Mesendoderm (in vitro differentiated cells): ENCODE results near the gene MAGI2.

ENCODE experiments used
- DNase-seq: peaks from one replicate; pipeline ENCODE4 v3.0.0; 2013
- H2AK5ac ChIP-seq: 2 replicates; pipeline ENCODE4 v1.6.1; 2013; ENCODE audit warnings: low read length, inconsistent platforms
- H2BK120ac ChIP-seq: 2 replicates; pipeline ENCODE4 v1.6.1; 2013; ENCODE audit warnings: low read depth, mild to moderate bottlenecking, low read length, moderate library complexity, mixed read lengths
- H2BK15ac ChIP-seq: replicated peaks from 2 replicates; pipeline ENCODE4 v1.6.1; 2013; ENCODE audit warnings: low read depth, mild to moderate bottlenecking, moderate library complexity
- H2BK5ac ChIP-seq: 2 replicates; pipeline ENCODE4 v1.6.1; 2013; ENCODE audit warnings: low read length, inconsistent platforms
- H3K18ac ChIP-seq: 2 replicates; pipeline ENCODE4 v1.6.1; 2013; ENCODE audit warnings: mild to moderate bottlenecking, low read length, mixed read lengths
- H3K23ac ChIP-seq: one replicate; pipeline ENCODE4 v1.6.1; 2013; ENCODE audit warnings: low read length
- H3K27ac ChIP-seq: 2 replicates; pipeline ENCODE4 v1.5.1; 2013; ENCODE audit warnings: low read depth, mild to moderate bottlenecking, inconsistent platforms, low read length, moderate library complexity
- H3K27me3 ChIP-seq: 2 replicates; pipeline ENCODE4 v1.6.1; 2013; ENCODE audit warnings: low read length, control low read depth, mild to moderate bottlenecking, inconsistent platforms; ENCODE audit not compliant: insufficient read depth, poor library complexity
- H3K36me3 ChIP-seq: 2 replicates; pipeline ENCODE4 v1.6.1; 2013; ENCODE audit warnings: low read length, inconsistent platforms; ENCODE audit not compliant: control insufficient read depth, insufficient read depth
- H3K4ac ChIP-seq: one replicate; pipeline ENCODE4 v1.6.1; 2013; ENCODE audit warnings: low read depth, mild to moderate bottlenecking, low read length, moderate library complexity
- H3K4me1 ChIP-seq: 2 replicates; pipeline ENCODE4 v1.6.1; 2013; ENCODE audit warnings: low read depth, low read length, inconsistent platforms; ENCODE audit not compliant: control insufficient read depth
- H3K4me2 ChIP-seq: 2 replicates; pipeline ENCODE4 v1.6.1; 2013; ENCODE audit warnings: low read length
- H3K4me3 ChIP-seq: 2 replicates; pipeline ENCODE4 v1.5.1; 2013; ENCODE audit warnings: mild to moderate bottlenecking, low read length
- H3K56ac ChIP-seq: one replicate; pipeline ENCODE4 v1.6.1; 2013; ENCODE audit warnings: low read length
- H3K79me1 ChIP-seq: 2 replicates; pipeline ENCODE4 v1.6.1; 2013; ENCODE audit warnings: low read length, inconsistent platforms
- H3K79me2 ChIP-seq: 2 replicates; pipeline ENCODE4 v1.6.1; 2013; ENCODE audit warnings: mild to moderate bottlenecking, low read length; ENCODE audit not compliant: control insufficient read depth, insufficient read depth
- H3K9ac ChIP-seq: 2 replicates; pipeline ENCODE4 v1.6.1; 2013; ENCODE audit warnings: low read length, inconsistent platforms
- H4K5ac ChIP-seq: one replicate; pipeline ENCODE4 v1.6.1; 2013; ENCODE audit warnings: low read length
- H4K8ac ChIP-seq: one replicate; pipeline ENCODE4 v1.6.1; 2013; ENCODE audit warnings: low read depth, mild to moderate bottlenecking, control low read depth, low read length, moderate library complexity
- WGBS: extraction: QIAGEN DNeasy Blood & Tissue Kit; methylation state at CpG from one replicate; pipeline ENCODE4 v1.1.7; 2013; ENCODE audit warnings: low lambda C conversion rate, missing lambda C conversion rate; ENCODE audit not compliant: insufficient coverage; ENCODE audit errors: extremely low coverage; 5-methylcytosine and 5-hydroxymethylcytosine counted together

The MAGI2 gene

DNA sequence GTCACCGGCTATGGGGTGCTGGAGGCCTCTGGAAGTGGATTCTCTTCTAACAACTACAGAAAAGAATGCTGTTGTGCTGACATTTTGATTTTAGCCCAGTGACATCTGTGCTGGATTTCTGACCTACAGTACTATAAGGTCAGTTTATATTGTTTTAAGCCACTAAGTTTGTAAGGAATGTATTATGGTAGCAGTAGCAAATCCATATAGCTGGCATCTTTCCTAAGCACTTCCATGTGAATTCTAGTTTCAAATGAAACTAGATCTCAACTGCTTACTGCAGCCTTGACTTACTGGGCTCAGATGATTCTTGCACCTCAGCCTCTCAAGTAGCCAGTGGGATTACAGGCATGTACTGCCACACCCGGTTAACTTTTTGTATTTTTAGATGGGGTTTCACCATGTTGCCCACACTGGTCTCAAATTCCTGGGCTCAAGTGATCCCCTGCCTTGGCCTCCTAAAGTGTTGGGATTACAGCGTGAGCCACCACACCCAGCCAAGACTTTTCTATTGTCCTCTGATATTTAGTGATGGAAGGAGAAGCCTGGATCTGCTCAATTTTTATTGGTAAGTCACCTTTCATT, 1240.9 kb downstream of the MAGI2 start:
- WGBS: no CpG with 5 or more reads among the region's 3 CpGs
- no peak for DNase-seq
- no peak overlapping the region for H3K56ac ChIP-seq
- H3K23ac ChIP-seq: no peak overlapping the region
- H2BK15ac ChIP-seq: no peak overlapping the region
- H3K4me2 ChIP-seq: no peak overlapping the region
- H3K4me1 ChIP-seq: no peaks in the 10 kb centered on the region
- no peaks in the 10 kb centered on the region for H3K79me2 ChIP-seq
- no peak overlapping the region for H4K5ac ChIP-seq
- no peak overlapping the region for H2AK5ac ChIP-seq
- no peak overlapping the region for H2BK120ac ChIP-seq
- H4K8ac ChIP-seq: no peak overlapping the region
- H3K27ac ChIP-seq: no peak overlapping the region
- no peak overlapping the region for H3K9ac ChIP-seq
- no peaks in the 10 kb centered on the region for H3K27me3 ChIP-seq
- no peak overlapping the region for H3K18ac ChIP-seq
- no peak overlapping the region for H2BK5ac ChIP-seq
- H3K79me1 ChIP-seq: no peaks in the 10 kb centered on the region
- H3K4ac ChIP-seq: no peak overlapping the region
- H3K36me3 ChIP-seq: no peaks in the 10 kb centered on the region
- H3K4me3 ChIP-seq: no peak overlapping the region

DNA sequence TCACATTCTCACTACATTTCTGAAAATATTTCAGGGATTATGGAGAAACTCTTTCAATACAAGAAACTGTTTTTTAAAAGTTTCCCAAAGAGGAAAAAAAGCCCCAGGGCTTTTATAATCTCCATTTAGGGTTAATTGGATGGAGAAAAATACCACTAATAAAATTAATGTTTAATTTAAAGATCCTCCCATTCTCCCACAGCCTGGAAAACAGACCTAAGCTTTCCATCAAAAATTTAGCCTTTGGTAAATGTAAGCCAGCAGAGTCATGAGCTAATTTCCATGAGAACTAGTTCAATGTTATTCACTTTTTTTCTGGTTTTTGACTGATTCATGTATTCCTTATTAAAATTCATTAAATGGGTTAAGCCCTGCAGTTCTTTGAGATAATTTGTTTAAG, 1246.2 kb downstream of the MAGI2 start:
- no peak overlapping the region for H3K9ac ChIP-seq
- H2BK15ac ChIP-seq: no peak overlapping the region
- no peak overlapping the region for H3K18ac ChIP-seq
- DNase-seq: no peak
- no peak overlapping the region for H3K4me3 ChIP-seq
- H3K23ac ChIP-seq: no peak overlapping the region
- H2BK5ac ChIP-seq: no peak overlapping the region
- no peak overlapping the region for H3K27ac ChIP-seq
- no peak overlapping the region for H3K56ac ChIP-seq
- no peaks in the 10 kb centered on the region for H3K27me3 ChIP-seq
- H4K5ac ChIP-seq: no peak overlapping the region
- H3K36me3 ChIP-seq: no peaks in the 10 kb centered on the region
- no peaks in the 10 kb centered on the region for H3K79me2 ChIP-seq
- H4K8ac ChIP-seq: no peak overlapping the region
- H3K4me1 ChIP-seq: no peaks in the 10 kb centered on the region
- H2BK120ac ChIP-seq: no peak overlapping the region
- no peak overlapping the region for H3K4ac ChIP-seq
- H2AK5ac ChIP-seq: no peak overlapping the region
- H3K79me1 ChIP-seq: no peaks in the 10 kb centered on the region
- H3K4me2 ChIP-seq: no peak overlapping the region

DNA sequence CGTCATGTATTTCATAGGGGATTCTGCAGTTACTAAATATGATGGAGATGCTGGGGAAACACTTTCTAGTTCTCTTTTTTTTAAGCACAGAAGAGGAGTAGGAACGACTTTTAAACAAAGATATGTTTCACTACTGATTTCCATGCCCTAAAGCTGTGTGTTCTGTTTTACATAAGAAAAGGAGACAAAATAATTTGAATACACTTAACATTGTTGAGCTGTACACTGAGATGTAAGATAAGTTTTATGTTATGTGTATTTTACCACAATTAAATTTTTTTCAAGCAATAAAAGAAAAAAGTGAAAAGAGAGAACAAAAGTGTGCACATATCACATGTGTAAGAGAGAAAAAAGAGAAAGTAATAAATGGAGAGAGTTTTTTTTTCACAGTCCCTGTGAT, 1246.7 kb downstream of the MAGI2 start:
- no peak overlapping the region for H3K23ac ChIP-seq
- no peak overlapping the region for H3K56ac ChIP-seq
- no peak for DNase-seq
- WGBS: no CpG with 5 or more reads among the region's 2 CpGs
- no peak overlapping the region for H2BK5ac ChIP-seq
- no peaks in the 10 kb centered on the region for H3K4me1 ChIP-seq
- H3K27me3 ChIP-seq: no peaks in the 10 kb centered on the region
- no peak overlapping the region for H4K5ac ChIP-seq
- H2BK120ac ChIP-seq: no peak overlapping the region
- no peak overlapping the region for H3K27ac ChIP-seq
- H3K79me2 ChIP-seq: no peaks in the 10 kb centered on the region
- H3K36me3 ChIP-seq: no peaks in the 10 kb centered on the region
- no peak overlapping the region for H2BK15ac ChIP-seq
- H4K8ac ChIP-seq: no peak overlapping the region
- H3K9ac ChIP-seq: no peak overlapping the region
- H2AK5ac ChIP-seq: no peak overlapping the region
- H3K4me3 ChIP-seq: no peak overlapping the region
- H3K4me2 ChIP-seq: no peak overlapping the region
- no peak overlapping the region for H3K18ac ChIP-seq
- no peaks in the 10 kb centered on the region for H3K79me1 ChIP-seq
- no peak overlapping the region for H3K4ac ChIP-seq

DNA sequence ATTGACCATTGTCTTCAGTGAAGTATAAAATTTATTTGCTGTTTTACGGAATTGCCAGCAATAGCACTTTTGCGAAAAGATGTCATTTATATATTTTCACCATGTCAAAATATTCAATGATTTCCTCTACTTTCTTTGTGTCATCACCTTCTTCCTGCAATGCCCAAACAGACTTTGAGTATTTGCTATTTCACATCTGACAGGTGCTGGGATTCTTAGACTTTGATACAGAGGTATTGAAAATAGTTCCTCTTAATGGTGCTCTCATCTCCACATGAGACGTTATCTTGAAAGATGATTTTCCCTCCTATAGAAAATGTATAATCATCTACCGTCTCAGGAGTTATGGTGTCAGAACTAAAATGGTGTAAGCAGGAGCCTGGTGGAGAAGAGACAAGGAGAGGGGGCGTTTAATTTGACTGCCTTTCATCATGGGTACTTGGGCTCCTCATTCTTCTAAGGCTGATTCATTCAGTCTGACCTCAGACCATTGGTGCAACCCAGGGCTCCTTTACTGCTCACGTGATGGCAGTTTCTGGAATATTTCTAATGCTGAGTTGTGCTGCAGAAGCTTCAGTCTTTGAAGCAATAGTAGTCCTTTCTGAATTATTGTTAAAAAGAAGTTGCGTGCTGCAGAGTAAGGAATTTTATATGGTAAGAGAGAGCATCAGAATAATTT, 1250.3 kb downstream of the MAGI2 start:
- no CpG with 5 or more reads among the region's 7 CpGs for WGBS
- no peak overlapping the region for H3K4me3 ChIP-seq

DNA sequence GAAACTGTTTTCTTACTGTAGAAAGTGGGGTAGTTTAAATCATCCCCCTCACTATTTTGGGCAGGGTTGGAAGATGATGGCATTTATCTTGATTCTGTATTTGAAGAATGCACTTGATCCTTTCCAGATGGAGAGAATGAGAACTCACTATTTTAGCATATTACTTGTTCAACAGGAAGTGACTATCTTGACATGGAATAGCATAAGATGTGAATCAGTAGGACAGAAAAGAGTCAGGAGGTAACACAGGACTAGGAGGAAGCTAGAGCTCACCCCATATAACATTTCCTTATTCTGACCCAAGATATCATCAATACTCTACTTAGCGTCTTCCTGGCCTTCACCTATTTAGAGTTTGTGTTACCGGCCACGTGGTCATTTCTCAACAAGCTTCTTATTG, 1254.7 kb downstream of the MAGI2 start:
- no CpG with 5 or more reads among the region's 3 CpGs for WGBS
- Histone ChIP-seq H2BK5ac (no peak overlapping the region), H3K56ac (no peak overlapping the region), H3K9ac (no peak overlapping the region), H3K18ac (no peak overlapping the region), H2AK5ac (no peak overlapping the region), H4K5ac (no peak overlapping the region), H3K79me2 (no peaks in the 10 kb centered on the region), H3K4me1 (no peaks in the 10 kb centered on the region), H3K36me3 (no peaks in the 10 kb centered on the region), H2BK15ac (no peak overlapping the region), H3K27ac (no peak overlapping the region), H2BK120ac (no peak overlapping the region), H4K8ac (no peak overlapping the region), H3K4me2 (no peak overlapping the region), H3K4ac (no peak overlapping the region), H3K4me3 (no peak overlapping the region), H3K79me1 (no peaks in the 10 kb centered on the region), H3K27me3 (no peaks in the 10 kb centered on the region), H3K23ac (no peak overlapping the region)
- DNase-seq: no peak

More for the DNA sequence above, 1250.3 kb downstream of the MAGI2 start:
- no peak overlapping the region for H3K56ac ChIP-seq
- H3K27ac ChIP-seq: no peak overlapping the region
- H3K4me2 ChIP-seq: no peak overlapping the region
- H3K79me2 ChIP-seq: no peaks in the 10 kb centered on the region
- no peak overlapping the region for H3K4ac ChIP-seq
- H3K79me1 ChIP-seq: no peaks in the 10 kb centered on the region
- no peak overlapping the region for H2BK15ac ChIP-seq
- no peak overlapping the region for H3K9ac ChIP-seq
- H3K18ac ChIP-seq: no peak overlapping the region
- no peak overlapping the region for H4K5ac ChIP-seq
- H2BK5ac ChIP-seq: no peak overlapping the region
- H3K4me1 ChIP-seq: no peaks in the 10 kb centered on the region
- no peaks in the 10 kb centered on the region for H3K27me3 ChIP-seq
- H2AK5ac ChIP-seq: no peak overlapping the region
- DNase-seq: no peak
- no peaks in the 10 kb centered on the region for H3K36me3 ChIP-seq
- no peak overlapping the region for H2BK120ac ChIP-seq
- H3K23ac ChIP-seq: no peak overlapping the region
- no peak overlapping the region for H4K8ac ChIP-seq

DNA sequence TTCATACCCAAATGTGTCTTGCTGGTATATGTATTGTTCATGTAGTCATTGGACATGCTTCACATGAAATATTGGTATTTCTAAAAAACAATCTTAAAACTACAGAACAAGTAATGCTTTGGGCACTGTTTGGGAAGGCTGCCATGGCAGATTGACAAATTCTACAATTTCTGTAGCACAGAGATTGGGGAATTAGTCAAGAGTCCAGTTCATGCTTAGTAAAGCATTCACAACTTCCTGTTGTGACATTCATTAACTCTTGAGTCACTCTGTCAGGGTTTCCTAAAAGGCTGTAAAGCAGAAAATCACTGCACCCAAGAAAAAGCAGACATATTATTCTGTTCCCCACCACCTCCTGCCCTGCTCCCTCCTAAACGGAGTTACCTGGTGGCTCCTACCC, 1256.0 kb downstream of the MAGI2 start:
- H3K9ac ChIP-seq: no peak overlapping the region
- H2BK120ac ChIP-seq: no peak overlapping the region
- no peak overlapping the region for H2AK5ac ChIP-seq
- H4K8ac ChIP-seq: no peak overlapping the region
- H3K18ac ChIP-seq: no peak overlapping the region
- no peak overlapping the region for H3K56ac ChIP-seq
- H2BK15ac ChIP-seq: no peak overlapping the region
- no peaks in the 10 kb centered on the region for H3K79me2 ChIP-seq
- H3K36me3 ChIP-seq: no peaks in the 10 kb centered on the region
- no peak for DNase-seq
- H3K27ac ChIP-seq: no peak overlapping the region
- no peak overlapping the region for H2BK5ac ChIP-seq
- no peaks in the 10 kb centered on the region for H3K27me3 ChIP-seq
- no peak overlapping the region for H3K4me3 ChIP-seq
- no CpG with 5 or more reads among the region's 1 CpG for WGBS
- no peak overlapping the region for H3K4me2 ChIP-seq
- no peaks in the 10 kb centered on the region for H3K79me1 ChIP-seq
- H3K4ac ChIP-seq: no peak overlapping the region
- H3K4me1 ChIP-seq: no peaks in the 10 kb centered on the region
- no peak overlapping the region for H3K23ac ChIP-seq
- no peak overlapping the region for H4K5ac ChIP-seq
